ENCODE results near the gene PSD.

GRCh38 chr10:102435529-102436233 lies 17.1 kb upstream of the PSD start:
- TF ChIP-seq HDGF (IDR thresholded peaks at IDR 0.05; ENCODE audit: borderline replicate concordance), result no peak
- TF ChIP-seq L3MBTL2 (conservative IDR thresholded peaks at IDR 0.05), result no peak
- TF ChIP-seq ARNT (IDR thresholded peaks at IDR 0.05), result no peak
- no peak for TF ChIP-seq FOXM1 (IDR thresholded peaks at IDR 0.05; ENCODE audit: borderline replicate concordance)
- TF ChIP-seq BHLHE40 (IDR thresholded peaks at IDR 0.05; ENCODE audit: borderline replicate concordance), result no peak
- TF ChIP-seq NFRKB (IDR thresholded peaks at IDR 0.05), result no peak
- TF ChIP-seq SP1 (IDR thresholded peaks at IDR 0.05), result no peak
- TF ChIP-seq ZNF384 (IDR thresholded peaks at IDR 0.05), result no peak
- no peak for TF ChIP-seq FOXA1 (IDR thresholded peaks at IDR 0.05)
- no peak for TF ChIP-seq SUZ12 (IDR thresholded peaks at IDR 0.05)
- TF ChIP-seq ELF4 (IDR thresholded peaks at IDR 0.05), result no peak
- TF ChIP-seq TARDBP (IDR thresholded peaks at IDR 0.05), result no peak
- no peak for TF ChIP-seq FOXK2 (IDR thresholded peaks at IDR 0.05)
